ENCODE data around the gene HNMT. TPM values are rescaled to one million over a fixed set of nuclear protein-coding genes. Genes with fewer than 3 reads are reported as not detected.

The HNMT gene
- total RNA-seq, 1 experiment from 2014 or later, result 4.1 TPM

DNA sequence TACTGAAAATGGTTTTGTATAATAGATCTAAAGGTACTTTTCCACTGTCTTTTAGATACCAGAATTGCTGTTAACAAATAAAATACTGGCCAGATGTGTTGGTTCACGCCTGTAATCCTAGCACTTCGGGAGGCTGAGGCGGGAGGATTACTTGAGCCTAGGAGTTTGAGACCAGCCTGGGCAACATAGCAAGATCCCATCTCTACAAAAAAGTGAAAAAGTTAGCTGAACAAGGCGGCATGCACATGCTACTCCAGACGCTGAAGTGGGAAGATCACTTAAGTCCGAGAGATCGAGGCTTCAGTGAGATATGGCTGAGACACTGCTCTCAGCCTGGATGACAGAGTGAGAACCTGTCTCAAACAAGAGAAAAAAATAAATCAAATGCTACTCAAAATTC is 2.8 kb downstream of the HNMT start:
- TF ChIP-seq SIN3A (IDR thresholded peaks at IDR 0.05; ENCODE audit: borderline replicate concordance, insufficient read depth, low read depth, low read length) (no peak), CTCF (IDR thresholded peaks at IDR 0.05) (no peak), REST (IDR thresholded peaks at IDR 0.05; ENCODE audit: insufficient read depth in 1 of 2, low read depth in 2 of 2, low read length in 1 of 2) (no peak), TCF7L2 (IDR thresholded peaks at IDR 0.05; ENCODE audit: low read depth, low read length) (no peak), POLR2AphosphoS5 (IDR thresholded peaks at IDR 0.05; ENCODE audit: low read depth, low read length) (no peak)
- no peak for ATAC-seq
- POLR2A ChIA-PET, result no interaction called here
- H3K4me3 ChIP-seq (ENCODE audit: low read depth in 2 of 2, low read length in 2 of 2), result no peak overlapping the region
- H3K27ac ChIP-seq (ENCODE audit: low read length), result no peak overlapping the region
- intact Hi-C loops (cut with micrococcal nuclease; ENCODE audit: unreplicated experiment), result no loop called here
- DNase-seq (ENCODE audit: low read depth, low spot score), result no peak
- H3K4me1 ChIP-seq (ENCODE audit: control insufficient read depth, insufficient read depth, low read length), result peaks cover 15% of the 10 kb centered on the region
- CTCF ChIA-PET, result no interaction called here
- H3K9me3 ChIP-seq (ENCODE audit: control insufficient read depth, insufficient read depth, low read depth, low read length), result no peaks in the 10 kb centered on the region
- H3K36me3 ChIP-seq (ENCODE audit: control insufficient read depth, insufficient read depth, low read length), result no peaks in the 10 kb centered on the region
- in situ Hi-C loops (cut with HindIII; ENCODE audit: low pct_unique_long_range_greater_than_20kb, low sequenced_read_pairs), result no loop called here
- no TSS peak for BruUV-seq (replicated peaks)
- no peaks in the 10 kb centered on the region for H3K27me3 ChIP-seq (ENCODE audit: control insufficient read depth, insufficient read depth, low read length)

DNA sequence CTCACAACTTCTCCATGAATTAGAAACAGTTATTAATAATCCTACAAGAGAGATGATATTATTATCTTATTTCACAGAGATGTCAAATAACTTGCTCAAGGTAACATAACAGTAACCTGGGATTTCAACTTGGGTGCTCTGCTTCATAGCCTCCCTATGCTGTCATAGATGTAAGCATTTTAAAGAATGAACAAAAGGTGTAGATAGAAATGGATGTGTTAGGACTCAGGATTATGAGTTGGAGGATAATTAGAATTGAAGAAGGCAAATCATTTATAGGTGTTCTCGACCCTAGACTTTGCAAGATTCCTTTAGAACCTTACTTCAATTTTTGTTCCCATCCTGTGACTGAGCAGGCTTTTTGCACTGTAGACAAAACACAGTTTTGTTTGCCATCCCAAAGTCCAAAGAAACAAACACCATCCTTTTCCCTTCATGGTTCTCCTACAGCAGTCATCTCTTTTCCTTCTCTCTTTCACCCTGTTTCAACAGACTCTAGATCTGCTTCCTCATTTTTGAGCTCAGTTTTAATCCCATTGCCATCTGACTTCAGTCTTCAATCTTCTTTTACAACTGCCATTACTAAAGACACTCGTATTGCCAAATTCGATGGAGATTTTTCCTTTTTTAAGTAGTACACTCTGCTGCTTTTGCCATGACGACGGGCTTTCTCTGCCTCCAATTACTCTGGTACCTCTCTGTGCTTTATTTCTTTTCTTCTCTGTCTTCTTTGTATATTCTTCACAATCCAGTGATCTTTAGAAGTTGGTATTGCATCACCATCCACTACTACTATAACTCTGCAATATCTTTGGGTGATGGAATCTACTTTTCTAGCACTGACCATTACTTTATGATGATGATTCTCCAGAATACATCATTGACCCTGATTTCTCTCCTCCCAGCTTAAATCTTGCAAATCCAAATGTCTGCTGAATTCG is 4.5 kb downstream of the HNMT start:
- Histone ChIP-seq H3K4me3 (ENCODE audit: low read depth in 2 of 2, low read length in 2 of 2) (no peak overlapping the region), H3K9me3 (ENCODE audit: control insufficient read depth, insufficient read depth, low read depth, low read length) (no peaks in the 10 kb centered on the region), H3K27me3 (ENCODE audit: control insufficient read depth, insufficient read depth, low read length) (no peaks in the 10 kb centered on the region), H3K27ac (ENCODE audit: low read length) (no peak overlapping the region), H3K36me3 (ENCODE audit: control insufficient read depth, insufficient read depth, low read length) (no peaks in the 10 kb centered on the region), H3K4me1 (ENCODE audit: control insufficient read depth, insufficient read depth, low read length) (peaks cover 10% of the 10 kb centered on the region)
- ChIA-PET CTCF (no interaction called here), POLR2A (no interaction called here)
- TF ChIP-seq POLR2AphosphoS5 (IDR thresholded peaks at IDR 0.05; ENCODE audit: low read depth, low read length) (no peak), CTCF (IDR thresholded peaks at IDR 0.05) (no peak), REST (IDR thresholded peaks at IDR 0.05; ENCODE audit: insufficient read depth in 1 of 2, low read depth in 2 of 2, low read length in 1 of 2) (no peak), TCF7L2 (IDR thresholded peaks at IDR 0.05; ENCODE audit: low read depth, low read length) (no peak), SIN3A (IDR thresholded peaks at IDR 0.05; ENCODE audit: borderline replicate concordance, insufficient read depth, low read depth, low read length) (no peak)
- in situ Hi-C loops (cut with HindIII; ENCODE audit: low pct_unique_long_range_greater_than_20kb, low sequenced_read_pairs) (no loop called here), intact Hi-C loops (cut with micrococcal nuclease; ENCODE audit: unreplicated experiment) (no loop called here)
- ATAC-seq (no peak), DNase-seq (ENCODE audit: low read depth, low spot score) (no peak)
- BruUV-seq (replicated peaks), result no TSS peak
